Measurements from ENCODE around the gene CRHBP.

DNA sequence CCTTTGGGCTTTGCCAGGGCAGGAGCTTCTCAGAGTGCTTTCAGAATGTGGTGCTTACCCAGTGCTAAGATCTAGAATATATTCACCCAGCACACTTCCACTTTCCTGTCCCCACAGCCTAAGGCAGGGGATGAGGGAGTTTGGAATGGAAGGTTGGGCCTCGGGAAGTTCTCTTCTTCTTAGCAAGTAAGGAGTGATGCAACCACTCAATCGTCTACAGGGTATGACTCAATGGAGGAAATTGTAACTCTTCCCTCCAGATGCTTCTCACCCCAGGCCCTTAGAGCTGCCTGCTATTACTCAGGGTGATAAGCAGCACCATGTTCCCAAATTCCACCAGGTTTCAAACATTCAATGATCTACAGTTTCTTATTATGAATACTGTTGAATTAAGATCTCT lies 46.6 kb downstream of the CRHBP start:
- TF ChIP-seq EZH2 (IDR thresholded peaks at IDR 0.05): no peak
- no peak for TF ChIP-seq POLR2AphosphoS5 (IDR thresholded peaks at IDR 0.05; ENCODE audit: borderline replicate concordance, low read depth, low read length)

Data from SK-N-MC (cell line).